ENCODE results near the gene ALK.
A peak's percentile ranks its signal among the peaks of the same experiment; 100 is the strongest.

Gene ALK

GRCh38 chr2:29455200-29455860 lies 466.1 kb downstream of the ALK start:
- TF ChIP-seq YY1 (IDR thresholded peaks at IDR 0.05; ENCODE audit: insufficient read depth, insufficient read length) (no peak), ZNF274 (IDR thresholded peaks at IDR 0.05; ENCODE audit: low read depth, low read length) (no peak), SUZ12 (IDR thresholded peaks at IDR 0.05; ENCODE audit: extremely low read depth, insufficient read depth, insufficient read length) (no peak)
- Histone ChIP-seq H3K9ac (ENCODE audit: insufficient read length, low read depth) (no peak overlapping the region), H3K9me3 (ENCODE audit: insufficient read depth, low read length) (no peaks in the 10 kb centered on the region), H3K4me3 (ENCODE audit: insufficient read length, low read depth) (no peak overlapping the region), H3K36me3 (ENCODE audit: insufficient read depth, insufficient read length, low read length) (no peaks in the 10 kb centered on the region), H3K27me3 (ENCODE audit: insufficient read depth, insufficient read length) (no peaks in the 10 kb centered on the region), H3K4me1 (ENCODE audit: insufficient read depth, insufficient read length) (no peaks in the 10 kb centered on the region)
- no peak for DNase-seq (ENCODE audit: low read depth, low spot score)

- H3K27me3 ChIP-seq (ENCODE audit: insufficient read depth, insufficient read length), result no peaks in the 10 kb centered on the region
- no peaks in the 10 kb centered on the region for H3K36me3 ChIP-seq (ENCODE audit: insufficient read depth, insufficient read length, low read length)
- H3K4me1 ChIP-seq (ENCODE audit: insufficient read depth, insufficient read length), result no peaks in the 10 kb centered on the region
- TF ChIP-seq YY1 (IDR thresholded peaks at IDR 0.05; ENCODE audit: insufficient read depth, insufficient read length) (no peak), ZNF274 (IDR thresholded peaks at IDR 0.05; ENCODE audit: low read depth, low read length) (no peak), SUZ12 (IDR thresholded peaks at IDR 0.05; ENCODE audit: extremely low read depth, insufficient read depth, insufficient read length) (no peak)
- no peak overlapping the region for H3K9ac ChIP-seq (ENCODE audit: insufficient read length, low read depth)
- H3K4me3 ChIP-seq (ENCODE audit: insufficient read length, low read depth), result no peak overlapping the region
- DNase-seq (ENCODE audit: low read depth, low spot score), result no peak
- H3K9me3 ChIP-seq (ENCODE audit: insufficient read depth, low read length), result no peaks in the 10 kb centered on the region
Measured at GRCh38 chr2:29452036-29452435, 469.4 kb downstream of the ALK start.

GRCh38 chr2:29450596-29451222 lies 470.7 kb downstream of the ALK start:
- Histone ChIP-seq H3K36me3 (ENCODE audit: insufficient read depth, insufficient read length, low read length) (no peaks in the 10 kb centered on the region), H3K27me3 (ENCODE audit: insufficient read depth, insufficient read length) (no peaks in the 10 kb centered on the region), H3K4me1 (ENCODE audit: insufficient read depth, insufficient read length) (no peaks in the 10 kb centered on the region), H3K9ac (ENCODE audit: insufficient read length, low read depth) (no peak overlapping the region), H3K9me3 (ENCODE audit: insufficient read depth, low read length) (no peaks in the 10 kb centered on the region), H3K4me3 (ENCODE audit: insufficient read length, low read depth) (no peak overlapping the region)
- DNase-seq (ENCODE audit: low read depth, low spot score), result no peak
- TF ChIP-seq SUZ12 (IDR thresholded peaks at IDR 0.05; ENCODE audit: extremely low read depth, insufficient read depth, insufficient read length), result no peak
- TF ChIP-seq ZNF274 (IDR thresholded peaks at IDR 0.05; ENCODE audit: low read depth, low read length), result no peak
- TF ChIP-seq YY1 (IDR thresholded peaks at IDR 0.05; ENCODE audit: insufficient read depth, insufficient read length), result no peak

GRCh38 chr2:29449499-29449898 lies 471.9 kb downstream of the ALK start:
- Histone ChIP-seq H3K27me3 (ENCODE audit: insufficient read depth, insufficient read length) (no peaks in the 10 kb centered on the region), H3K9me3 (ENCODE audit: insufficient read depth, low read length) (no peaks in the 10 kb centered on the region), H3K4me1 (ENCODE audit: insufficient read depth, insufficient read length) (no peaks in the 10 kb centered on the region), H3K4me3 (ENCODE audit: insufficient read length, low read depth) (no peak overlapping the region), H3K36me3 (ENCODE audit: insufficient read depth, insufficient read length, low read length) (no peaks in the 10 kb centered on the region), H3K9ac (ENCODE audit: insufficient read length, low read depth) (no peak overlapping the region)
- DNase-seq (ENCODE audit: low read depth, low spot score), result no peak
- TF ChIP-seq ZNF274 (IDR thresholded peaks at IDR 0.05; ENCODE audit: low read depth, low read length), result no peak
- TF ChIP-seq SUZ12 (IDR thresholded peaks at IDR 0.05; ENCODE audit: extremely low read depth, insufficient read depth, insufficient read length), result no peak
- no peak for TF ChIP-seq YY1 (IDR thresholded peaks at IDR 0.05; ENCODE audit: insufficient read depth, insufficient read length)

GRCh38 chr2:29448096-29448688 lies 473.2 kb downstream of the ALK start:
- H3K9me3 ChIP-seq (ENCODE audit: insufficient read depth, low read length), result no peaks in the 10 kb centered on the region
- peak; percentile 13 for DNase-seq (ENCODE audit: low read depth, low spot score)
- no peaks in the 10 kb centered on the region for H3K4me1 ChIP-seq (ENCODE audit: insufficient read depth, insufficient read length)
- TF ChIP-seq YY1 (IDR thresholded peaks at IDR 0.05; ENCODE audit: insufficient read depth, insufficient read length) (no peak), SUZ12 (IDR thresholded peaks at IDR 0.05; ENCODE audit: extremely low read depth, insufficient read depth, insufficient read length) (no peak), ZNF274 (IDR thresholded peaks at IDR 0.05; ENCODE audit: low read depth, low read length) (no peak)
- no peak overlapping the region for H3K4me3 ChIP-seq (ENCODE audit: insufficient read length, low read depth)
- H3K27me3 ChIP-seq (ENCODE audit: insufficient read depth, insufficient read length), result no peaks in the 10 kb centered on the region
- no peak overlapping the region for H3K9ac ChIP-seq (ENCODE audit: insufficient read length, low read depth)
- no peaks in the 10 kb centered on the region for H3K36me3 ChIP-seq (ENCODE audit: insufficient read depth, insufficient read length, low read length)

GRCh38 chr2:29447513-29447912 lies 473.9 kb downstream of the ALK start:
- Histone ChIP-seq H3K9me3 (ENCODE audit: insufficient read depth, low read length) (no peaks in the 10 kb centered on the region), H3K9ac (ENCODE audit: insufficient read length, low read depth) (no peak overlapping the region), H3K27me3 (ENCODE audit: insufficient read depth, insufficient read length) (no peaks in the 10 kb centered on the region), H3K4me3 (ENCODE audit: insufficient read length, low read depth) (no peak overlapping the region), H3K36me3 (ENCODE audit: insufficient read depth, insufficient read length, low read length) (no peaks in the 10 kb centered on the region), H3K4me1 (ENCODE audit: insufficient read depth, insufficient read length) (no peaks in the 10 kb centered on the region)
- TF ChIP-seq ZNF274 (IDR thresholded peaks at IDR 0.05; ENCODE audit: low read depth, low read length), result no peak
- TF ChIP-seq SUZ12 (IDR thresholded peaks at IDR 0.05; ENCODE audit: extremely low read depth, insufficient read depth, insufficient read length), result no peak
- TF ChIP-seq YY1 (IDR thresholded peaks at IDR 0.05; ENCODE audit: insufficient read depth, insufficient read length), result no peak
- no peak for DNase-seq (ENCODE audit: low read depth, low spot score)

GRCh38 chr2:29446847-29447246 lies 474.5 kb downstream of the ALK start:
- H3K9ac ChIP-seq (ENCODE audit: insufficient read length, low read depth), result no peak overlapping the region
- no peak for DNase-seq (ENCODE audit: low read depth, low spot score)

More at GRCh38 chr2:29446847-29447246, 474.5 kb downstream of the ALK start:
- Histone ChIP-seq H3K27me3 (ENCODE audit: insufficient read depth, insufficient read length) (no peaks in the 10 kb centered on the region), H3K4me3 (ENCODE audit: insufficient read length, low read depth) (no peak overlapping the region), H3K4me1 (ENCODE audit: insufficient read depth, insufficient read length) (no peaks in the 10 kb centered on the region), H3K9me3 (ENCODE audit: insufficient read depth, low read length) (no peaks in the 10 kb centered on the region), H3K36me3 (ENCODE audit: insufficient read depth, insufficient read length, low read length) (no peaks in the 10 kb centered on the region)
- no peak for TF ChIP-seq SUZ12 (IDR thresholded peaks at IDR 0.05; ENCODE audit: extremely low read depth, insufficient read depth, insufficient read length)
- no peak for TF ChIP-seq YY1 (IDR thresholded peaks at IDR 0.05; ENCODE audit: insufficient read depth, insufficient read length)
- TF ChIP-seq ZNF274 (IDR thresholded peaks at IDR 0.05; ENCODE audit: low read depth, low read length), result no peak

Data from NT2/D1 (cell line).